ENCODE results near the gene ROCK1. TPM values are rescaled to one million over a fixed set of nuclear protein-coding genes. Genes with fewer than 3 reads are reported as not detected.
"Not testable (repeated sequence)": the region's sequence is repeated elsewhere in the genome, so short reads cannot be mapped to it uniquely, and the experiment has no call there.

ROCK1 gene
- total and polyA plus RNA-seq, 12 donors, result 6.8 to 55.5 (median 30.4) TPM

- intact Hi-C loops (cut with DNase I), result no loop called here
- no peak for TF ChIP-seq POLR2A (IDR thresholded peaks at IDR 0.05)
- no peaks in the 10 kb centered on the region for H3K9me3 ChIP-seq (replicated peaks in 1 of 3)
- no peak for DNase-seq
- H3K4me3 ChIP-seq, result no peak overlapping the region
- no peaks in the 10 kb centered on the region for H3K27me3 ChIP-seq
- H3K27ac ChIP-seq, result no peak overlapping the region
- peaks cover 9 to 62% of the 10 kb centered on the region in 2 donors for H3K4me1 ChIP-seq (replicated peaks in 1 of 2)
- 20 to 37% (median 28%) methylated on average over 1 of the region's 1 CpG for WGBS, 4 donors
- no peaks in the 10 kb centered on the region for H3K36me3 ChIP-seq (replicated peaks in 1 of 2)
These were observed 62.3 kb downstream of the ROCK1 start for GRCh38 chr18:21049306-21049705.

- Histone ChIP-seq H3K4me3 (no peak overlapping the region), H3K9me3 (replicated peaks in 1 of 3) (no peaks in the 10 kb centered on the region), H3K36me3 (replicated peaks in 1 of 2) (no peaks in the 10 kb centered on the region), H3K4me1 (replicated peaks in 1 of 2) (peaks cover 9 to 51% of the 10 kb centered on the region in 2 donors), H3K27ac (no peak overlapping the region), H3K27me3 (no peaks in the 10 kb centered on the region)
- DNase-seq, result no peak
- WGBS, 4 donors, result 84 to 94% (median 86%) methylated on average over 3 of the region's 3 CpGs
- intact Hi-C loops (cut with DNase I), result no loop called here
- no peak for TF ChIP-seq CTCF (IDR thresholded peaks at IDR 0.05)
- no peak for TF ChIP-seq POLR2A (IDR thresholded peaks at IDR 0.05)
These were observed 64.5 kb downstream of the ROCK1 start for GRCh38 chr18:21047126-21047525.

GRCh38 chr18:21040466-21040865 is 71.1 kb downstream of the ROCK1 start:
- H3K4me1 ChIP-seq (replicated peaks in 1 of 2), result peaks cover 3 to 21% of the 10 kb centered on the region in 2 donors

GRCh38 chr18:21038201-21038600 is 73.4 kb downstream of the ROCK1 start:
- intact Hi-C loops (cut with DNase I), result no loop called here
- TF ChIP-seq POLR2A (IDR thresholded peaks at IDR 0.05) (no peak), CTCF (IDR thresholded peaks at IDR 0.05) (no peak)
- Histone ChIP-seq H3K27ac (no peak overlapping the region), H3K27me3 (no peaks in the 10 kb centered on the region), H3K4me1 (replicated peaks in 1 of 2) (no peaks in the 10 kb centered on the region), H3K9me3 (replicated peaks in 1 of 3) (no peaks in the 10 kb centered on the region), H3K4me3 (no peak overlapping the region), H3K36me3 (replicated peaks in 1 of 2) (peaks cover 0 to 5% of the 10 kb centered on the region in 2 donors)
- DNase-seq, result no peak

More at GRCh38 chr18:21040466-21040865, 71.1 kb downstream of the ROCK1 start:
- DNase-seq, result no peak
- 88 to 96% (median 93%) methylated on average over 2 of the region's 2 CpGs for WGBS, 4 donors
- H3K27me3 ChIP-seq, result no peaks in the 10 kb centered on the region
- no peak overlapping the region for H3K27ac ChIP-seq
- H3K9me3 ChIP-seq (replicated peaks in 1 of 3), result no peaks in the 10 kb centered on the region
- intact Hi-C loops (cut with DNase I), result no loop called here
- no peak overlapping the region for H3K4me3 ChIP-seq
- peaks cover 0 to 5% of the 10 kb centered on the region in 2 donors for H3K36me3 ChIP-seq (replicated peaks in 1 of 2)
- TF ChIP-seq POLR2A (IDR thresholded peaks at IDR 0.05) (no peak), CTCF (IDR thresholded peaks at IDR 0.05) (no peak)

- DNase-seq, result no peak
- no peak overlapping the region for H3K27ac ChIP-seq
- H3K36me3 ChIP-seq (replicated peaks in 1 of 2), result no peaks in the 10 kb centered on the region
- intact Hi-C loops (cut with DNase I), result no loop called here
- no peak for TF ChIP-seq POLR2A (IDR thresholded peaks at IDR 0.05)
- TF ChIP-seq CTCF (IDR thresholded peaks at IDR 0.05), result no peak
- H3K27me3 ChIP-seq, result no peaks in the 10 kb centered on the region
- H3K9me3 ChIP-seq (replicated peaks in 1 of 3), result peaks cover 0 to 7% (median 0%) of the 10 kb centered on the region in 3 donors
- no peak overlapping the region for H3K4me3 ChIP-seq
- H3K4me1 ChIP-seq (replicated peaks in 1 of 2), result no peaks in the 10 kb centered on the region
These were observed 79.8 kb downstream of the ROCK1 start for GRCh38 chr18:21031845-21032244.

GRCh38 chr18:21018257-21018656 is 93.4 kb downstream of the ROCK1 start:
- H3K4me3 ChIP-seq; H3K27me3 ChIP-seq; H3K27ac ChIP-seq; DNase-seq; H3K9me3 ChIP-seq (replicated peaks in 1 of 3): not testable (repeated sequence)
- Histone ChIP-seq H3K36me3 (replicated peaks in 1 of 2) (peaks cover 6 to 41% of the 10 kb centered on the region in 2 donors), H3K4me1 (replicated peaks in 1 of 2) (peaks cover 9 to 19% of the 10 kb centered on the region in 2 donors)
- WGBS, 4 donors, result 98 to 99% (median 99%) methylated on average over 13 of the region's 13 CpGs
- intact Hi-C loops (cut with DNase I), result loop anchor here in 1 of 2 donors (10.0 kb wide), 1 partner anchor 47 kb away; no protein-coding TSS in a partner anchor
